ENCODE measurements around the gene MBD3L1.

- no peak for TF ChIP-seq CTCF (IDR thresholded peaks at IDR 0.05; ENCODE audit: insufficient read depth, low read length)
- TF ChIP-seq GABPA (IDR thresholded peaks at IDR 0.05; ENCODE audit: low read depth) = no peak
These were observed 52.2 kb downstream of the MBD3L1 start for GRCh38 chr19:8884416-8884815.

Measured in HL-60 (cell line).